ENCODE measurements around the gene ADAM8.
"Not testable (repeated sequence)": the region's sequence is repeated elsewhere in the genome, so short reads cannot be mapped to it uniquely, and the experiment has no call there.

ADAM8 gene

DNA sequence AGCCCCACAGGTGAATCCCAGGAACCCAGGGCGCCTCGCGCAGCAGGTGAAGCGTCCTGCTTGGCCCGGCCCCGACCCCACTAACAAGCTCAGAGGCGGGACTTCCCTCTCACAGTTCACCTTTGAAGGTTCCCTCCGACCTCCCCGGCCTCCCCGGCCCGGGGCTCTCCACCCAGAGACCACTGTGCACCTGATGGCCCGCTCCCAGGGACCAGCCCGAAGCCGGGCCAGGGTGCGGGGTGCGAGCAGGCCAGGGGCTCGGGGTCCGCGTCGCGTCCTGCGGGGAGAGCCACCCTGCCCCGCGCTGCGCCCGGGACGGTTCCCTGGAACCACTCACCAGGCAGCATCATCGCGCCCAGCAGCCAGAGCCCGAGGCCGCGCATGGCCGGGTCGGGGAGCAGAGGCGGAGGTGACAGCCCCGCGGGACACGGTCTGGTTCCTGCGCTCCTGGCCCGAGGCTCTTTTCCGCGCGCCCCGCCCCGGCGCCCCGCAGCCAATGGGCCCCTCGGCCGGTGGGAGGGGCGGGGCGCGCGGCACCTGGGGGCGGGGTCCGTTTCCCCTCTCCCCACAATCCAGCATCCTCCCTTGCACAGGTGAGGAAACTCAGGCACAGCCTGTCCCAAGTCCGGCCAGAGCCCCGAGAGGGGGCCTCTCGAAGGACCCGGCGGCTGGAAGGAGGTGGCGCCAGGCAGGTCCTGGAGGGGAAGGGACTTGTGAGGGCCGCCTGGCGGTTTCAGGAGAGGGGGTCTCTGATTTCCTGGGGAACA lies at the start of gene ADAM8:
Gene ADAM8 (minus strand): TSS at position 434 of the 767 bp plus-strand sequence. CDS start 51 bp downstream, at position 383.
- FAIRE-seq = no peak

DNA sequence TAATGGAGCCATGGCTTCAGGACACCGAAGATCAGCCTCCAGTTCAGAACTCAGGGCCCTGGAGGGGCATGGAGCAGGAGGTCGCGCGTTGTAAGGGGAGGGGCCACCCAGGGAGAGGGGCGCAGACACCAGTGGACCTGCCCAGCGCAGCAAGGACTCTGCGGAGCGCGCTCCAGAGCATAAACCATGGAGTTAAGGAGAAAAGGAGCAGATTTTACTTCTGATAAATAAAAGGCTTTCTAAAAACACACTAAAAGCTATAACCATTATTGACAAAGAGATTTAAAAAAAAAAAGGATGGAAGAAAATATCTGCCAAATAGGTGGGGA lies 49.5 kb upstream of the ADAM8 start:
- FAIRE-seq = no peak

- FAIRE-seq = no peak
These were observed 49.0 kb upstream of the ADAM8 start for GRCh38 chr10:133325440-133326222.

- FAIRE-seq = no peak
These were observed 48.2 kb upstream of the ADAM8 start for GRCh38 chr10:133324857-133325260.

DNA sequence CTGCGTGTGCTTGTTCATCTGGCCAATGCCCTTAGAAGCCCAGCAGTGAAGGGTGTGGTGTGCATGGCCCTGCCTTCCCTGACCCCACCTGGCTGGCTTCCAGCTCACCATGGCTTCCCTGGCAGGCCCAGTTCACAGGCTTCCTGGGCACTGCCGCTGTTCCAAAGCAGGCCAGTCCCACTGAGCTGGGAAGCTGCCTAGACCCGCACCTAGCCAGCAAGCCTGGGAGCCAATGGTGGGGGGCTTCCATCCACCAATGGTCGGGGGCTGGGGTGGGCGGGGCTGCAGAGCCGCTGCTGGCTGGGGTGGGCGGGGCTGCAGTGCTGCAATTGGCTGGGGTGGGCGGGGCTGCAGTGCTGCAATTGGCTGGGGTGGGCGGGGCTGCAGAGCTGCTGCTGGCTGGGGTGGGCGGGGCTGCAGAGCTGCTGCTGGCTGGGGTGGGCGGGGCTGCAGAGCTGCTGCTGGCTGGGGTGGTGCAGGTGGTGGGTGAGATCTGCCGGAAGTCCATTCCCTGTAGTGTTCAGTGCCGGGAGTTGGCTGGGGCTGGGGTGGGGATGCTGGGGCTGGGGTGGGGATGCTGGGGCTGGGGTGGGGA lies 47.6 kb upstream of the ADAM8 start:
- no peak for FAIRE-seq

DNA sequence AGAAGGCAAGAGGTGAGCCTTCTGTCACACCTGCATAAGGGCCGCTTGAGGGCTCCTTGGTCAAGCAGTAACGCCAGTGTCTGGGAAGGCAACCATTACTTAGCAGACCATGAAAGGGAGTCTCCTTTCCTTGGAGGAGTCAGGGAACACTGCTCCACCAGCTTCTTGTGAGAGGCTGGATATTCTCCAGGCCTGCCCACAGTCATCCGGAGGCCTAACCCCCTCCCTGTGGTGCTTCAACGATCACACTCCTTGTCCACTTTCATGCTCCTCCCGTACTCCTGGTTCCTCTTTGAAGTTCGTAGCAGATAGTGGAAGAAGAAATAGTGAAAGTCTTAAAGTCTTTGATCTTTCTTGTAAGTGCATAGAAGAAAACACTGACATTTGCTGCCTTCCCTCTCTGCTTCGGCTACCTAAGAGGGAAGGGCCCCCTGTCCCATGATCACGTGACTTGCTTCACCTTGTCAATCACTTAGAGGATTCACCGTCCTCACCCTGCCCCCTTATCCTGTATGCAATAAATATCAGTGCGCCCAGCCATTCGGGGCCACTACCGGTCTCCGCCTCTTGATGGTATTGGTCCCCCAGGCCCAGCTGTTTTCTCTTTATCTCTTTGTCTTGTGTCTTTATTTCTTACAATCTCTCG lies 45.5 kb upstream of the ADAM8 start:
- FAIRE-seq = not testable (repeated sequence)

DNA sequence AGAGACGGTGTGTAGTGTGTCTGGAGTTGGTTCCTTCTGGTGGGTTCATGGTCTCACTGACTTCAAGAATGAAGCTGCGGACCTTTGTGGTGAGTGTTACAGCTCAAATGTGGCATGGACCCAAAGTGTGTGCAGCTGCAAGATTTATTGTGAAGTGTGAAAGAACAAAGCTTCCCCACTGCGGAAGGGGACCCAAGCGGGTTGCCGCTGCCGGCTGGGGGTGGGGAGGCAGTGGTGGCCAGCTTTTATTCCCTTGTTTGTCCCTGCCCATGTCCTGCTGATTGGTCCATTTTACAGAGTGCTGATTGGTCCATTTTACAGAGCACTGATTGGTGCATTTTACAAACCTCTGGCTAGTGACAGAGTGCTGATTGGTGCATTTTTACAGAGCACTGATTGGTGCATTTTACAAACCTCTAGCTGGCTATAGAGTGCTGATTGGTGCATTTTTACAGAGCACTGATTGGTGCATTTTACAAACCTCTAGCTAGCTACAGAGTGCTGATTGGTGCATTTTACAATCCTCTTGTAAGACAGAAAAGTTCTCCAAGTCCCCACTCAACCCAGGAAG lies 44.3 kb upstream of the ADAM8 start:
- FAIRE-seq = not testable (repeated sequence)

GRCh38 chr10:133318494-133319127 lies 41.9 kb upstream of the ADAM8 start:
- no peak for FAIRE-seq

- no peak for FAIRE-seq
These were observed 40.1 kb upstream of the ADAM8 start for GRCh38 chr10:133316732-133317131.

DNA sequence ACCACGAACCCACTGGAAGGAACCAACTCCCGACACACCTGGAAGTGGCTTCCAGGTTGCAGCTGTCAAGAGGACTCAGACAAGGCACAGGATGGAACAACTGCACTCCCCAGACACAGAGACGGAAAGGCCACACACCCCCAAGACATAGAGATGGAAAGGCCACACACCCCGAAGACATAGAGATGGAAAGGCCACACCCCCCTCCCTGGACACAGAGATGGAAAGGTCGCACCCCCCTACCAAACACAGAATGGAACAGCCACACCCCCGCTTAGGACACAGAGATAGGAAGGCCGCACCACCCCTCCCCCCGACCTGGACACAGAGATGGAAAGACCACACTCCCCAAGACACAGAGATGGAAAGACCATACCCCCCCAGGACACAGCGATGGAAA lies 39.6 kb upstream of the ADAM8 start:
- FAIRE-seq = no peak

DNA sequence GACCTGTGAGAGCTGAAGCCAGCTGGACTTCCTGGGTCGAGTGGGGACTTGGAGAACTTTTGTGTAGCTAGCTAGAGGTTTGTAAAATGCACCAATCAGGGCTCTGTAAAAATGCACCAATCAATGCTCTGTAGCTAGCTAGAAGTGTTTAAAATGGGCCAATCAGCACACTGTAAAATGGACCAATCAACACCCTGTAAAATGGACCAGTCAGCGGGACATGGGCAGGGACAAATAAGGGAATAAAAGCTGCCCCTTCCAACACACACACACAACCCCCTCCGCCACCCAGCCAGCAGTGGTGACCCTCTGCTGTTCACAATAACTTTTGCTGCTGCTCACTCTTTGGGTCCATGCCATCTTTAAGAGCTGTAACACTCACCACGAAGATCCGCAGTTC lies 39.2 kb upstream of the ADAM8 start:
- FAIRE-seq = no peak

DNA sequence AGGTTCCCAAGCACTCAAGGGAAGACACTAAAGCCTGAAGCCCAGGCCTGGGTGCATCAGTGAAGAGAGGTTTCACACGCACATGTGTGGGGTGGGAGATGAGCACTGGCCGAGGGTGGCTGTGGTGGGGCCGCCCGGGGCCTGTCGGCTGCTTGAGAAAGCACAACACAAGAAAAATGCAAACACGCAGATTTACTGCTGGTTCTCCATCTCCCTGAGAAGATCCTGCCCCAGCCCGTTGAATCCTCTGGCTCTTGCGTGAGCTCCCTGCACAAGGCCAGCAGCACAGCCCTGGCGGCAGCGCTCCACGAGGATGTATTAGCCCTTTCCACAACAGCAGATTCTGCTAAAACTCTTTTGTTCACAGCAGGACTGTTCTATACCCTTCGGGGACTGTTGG lies 38.2 kb upstream of the ADAM8 start:
- no peak for FAIRE-seq

DNA sequence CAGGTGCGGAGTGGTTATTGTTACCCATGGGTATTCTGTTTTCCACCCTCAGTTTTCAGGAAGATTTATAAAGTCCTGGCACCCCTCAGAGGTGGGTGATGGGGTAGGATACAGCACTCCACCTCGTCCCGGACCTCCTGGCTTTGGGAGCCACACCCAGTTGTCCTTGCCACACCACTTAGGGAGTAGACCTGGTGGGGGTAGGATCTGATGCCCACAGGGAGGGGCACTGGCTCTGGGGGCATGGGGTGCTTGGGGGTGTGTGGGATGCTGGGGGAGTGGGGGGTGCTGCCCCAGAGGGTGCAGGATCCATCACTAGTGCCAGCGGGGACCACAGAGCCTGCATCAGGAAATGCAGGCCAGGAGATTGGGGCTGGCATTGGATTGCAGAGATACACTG lies 36.5 kb upstream of the ADAM8 start:
- no peak for FAIRE-seq

DNA sequence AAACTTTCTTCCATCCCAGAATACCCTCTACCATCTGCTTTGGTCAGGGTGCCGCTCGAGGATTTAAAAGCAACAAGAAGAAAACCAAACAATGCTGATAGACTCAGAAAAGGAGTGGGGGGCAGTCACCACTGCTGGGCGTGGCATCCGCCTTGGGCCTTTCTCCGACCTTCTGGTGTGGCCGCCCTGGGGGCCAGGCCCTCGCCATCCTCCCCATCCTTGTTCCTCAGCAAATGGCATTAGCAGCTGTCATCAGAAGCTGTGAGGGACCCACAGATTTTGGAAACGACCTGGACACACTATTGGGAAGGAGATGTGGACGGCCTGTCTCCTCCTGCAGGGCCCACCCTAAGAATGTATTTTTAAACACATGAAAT lies 36.1 kb upstream of the ADAM8 start:
- FAIRE-seq = no peak

DNA sequence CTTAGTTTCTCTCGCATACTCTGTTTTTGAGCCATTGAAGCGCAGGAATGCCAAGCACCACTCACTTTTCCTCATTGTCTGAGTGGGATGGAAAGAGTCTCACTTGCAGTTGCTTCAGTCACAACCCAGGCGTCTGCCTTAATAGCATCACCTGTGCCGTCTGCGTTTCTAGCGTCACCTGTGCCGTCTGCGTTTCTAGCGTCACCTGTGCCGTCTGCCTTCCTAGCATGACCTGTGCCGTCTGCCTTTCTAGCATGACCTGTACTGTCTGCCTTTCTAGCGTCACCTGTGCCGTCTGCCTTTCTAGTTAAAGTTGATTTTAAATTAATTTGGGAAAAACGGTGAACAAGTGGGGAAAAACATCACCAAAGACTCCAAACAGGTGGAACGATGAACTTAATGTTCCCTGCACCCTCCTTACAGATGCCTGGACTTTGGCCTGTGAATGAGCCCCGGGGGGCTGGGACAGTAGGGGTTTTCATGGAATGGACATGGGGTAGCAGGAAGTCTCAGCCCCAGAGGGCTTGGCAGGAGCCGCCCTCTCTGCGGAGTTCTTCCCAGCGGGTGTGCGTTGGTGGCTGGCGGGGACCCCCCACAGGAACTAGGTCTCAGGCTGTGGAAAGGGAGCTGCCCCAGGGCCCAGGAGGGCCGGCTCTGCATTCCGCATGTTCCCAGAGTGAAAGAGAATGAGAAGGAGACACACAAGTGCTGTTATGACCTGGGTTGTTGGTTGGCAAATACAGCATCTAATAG lies 35.5 kb upstream of the ADAM8 start:
- no peak for FAIRE-seq

DNA sequence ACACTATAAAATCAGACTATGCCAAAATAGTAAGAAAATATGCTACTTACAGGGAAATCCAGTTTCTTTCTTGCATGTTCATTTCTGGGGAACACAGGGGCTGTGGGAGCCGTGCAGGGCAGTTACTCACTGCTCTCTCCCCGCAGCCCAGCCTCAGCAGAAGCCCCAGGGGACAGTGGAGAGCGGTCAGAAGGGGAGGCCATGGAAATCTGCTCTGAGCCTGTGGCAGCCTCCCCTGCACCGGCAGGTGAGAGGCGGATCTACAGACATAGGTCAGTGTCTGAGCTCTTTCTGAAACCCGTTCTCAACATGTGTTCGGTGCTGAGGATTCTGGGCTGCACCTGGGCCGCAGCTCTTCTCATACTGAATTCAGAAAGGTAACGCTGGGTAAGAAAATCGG lies 34.9 kb upstream of the ADAM8 start:
- no peak for FAIRE-seq

DNA sequence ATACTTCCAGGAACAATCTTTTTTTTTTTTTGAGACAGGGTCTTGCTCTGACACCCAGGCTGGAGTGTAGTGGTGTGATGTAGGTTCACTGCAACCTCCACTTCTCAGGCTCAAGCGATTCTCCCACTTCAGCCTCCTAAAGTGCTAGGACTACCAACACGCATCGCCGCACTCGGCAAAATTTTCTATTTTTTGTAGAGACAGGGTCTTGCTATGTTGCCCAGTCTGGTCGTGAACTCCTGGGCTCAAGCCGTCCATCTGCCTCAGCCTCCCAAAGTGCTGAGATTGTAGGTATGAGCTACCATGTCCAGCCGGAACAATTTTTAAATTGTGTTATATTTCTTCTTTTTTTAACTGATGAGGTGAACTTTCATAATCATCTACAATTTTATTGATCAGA lies 34.1 kb upstream of the ADAM8 start:
- FAIRE-seq = no peak

- FAIRE-seq = no peak
These were observed 33.7 kb upstream of the ADAM8 start for GRCh38 chr10:133310399-133310755.

DNA sequence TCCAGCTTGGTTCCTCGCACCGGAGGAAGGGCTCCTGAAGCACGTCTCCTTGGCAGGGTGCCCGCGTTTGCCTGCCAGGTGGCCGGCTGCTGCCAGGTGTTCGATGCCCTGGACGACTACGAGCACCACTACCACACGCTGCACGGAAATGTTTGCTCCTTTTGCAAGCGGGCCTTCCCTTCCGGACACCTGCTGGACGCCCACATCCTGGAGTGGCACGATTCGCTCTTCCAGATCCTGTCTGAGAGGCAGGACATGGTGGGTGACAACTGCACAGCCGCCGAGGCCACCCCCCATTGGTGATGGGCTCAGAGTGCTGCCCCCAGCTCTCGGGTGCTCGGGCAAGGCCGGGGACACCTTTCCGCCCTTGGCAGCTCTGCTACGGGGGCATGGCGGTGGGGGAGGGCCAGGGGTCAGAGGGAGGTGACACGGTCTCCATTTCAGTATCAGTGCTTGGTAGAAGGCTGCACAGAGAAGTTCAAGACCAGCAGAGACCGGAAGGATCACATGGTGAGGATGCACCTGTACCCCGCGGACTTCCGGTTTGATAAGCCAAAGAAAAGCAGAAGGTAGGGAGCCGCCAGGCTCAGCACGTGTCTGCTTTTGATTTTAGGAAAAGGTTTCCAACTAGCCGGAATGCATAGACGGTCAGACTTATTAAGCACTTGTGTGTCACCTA lies 33.2 kb upstream of the ADAM8 start:
- FAIRE-seq = no peak

GRCh38 chr10:133309100-133309719 lies 32.5 kb upstream of the ADAM8 start:
- FAIRE-seq = no peak
